GM21390 (cell line): Measurements from ENCODE around the gene TMEM179B.
A peak's percentile ranks its signal among the peaks of the same experiment; 100 is the strongest.
"Not testable (repeated sequence)": the region's sequence is repeated elsewhere in the genome, so short reads cannot be mapped to it uniquely, and the experiment has no call there.

ENCODE experiments used
- ATAC-seq: cut with Tn5 transposase; IDR thresholded peaks from one replicate; pipeline ENCODE4 v1.9.1; 2021; ENCODE audit not compliant: unreplicated experiment

Gene TMEM179B

DNA sequence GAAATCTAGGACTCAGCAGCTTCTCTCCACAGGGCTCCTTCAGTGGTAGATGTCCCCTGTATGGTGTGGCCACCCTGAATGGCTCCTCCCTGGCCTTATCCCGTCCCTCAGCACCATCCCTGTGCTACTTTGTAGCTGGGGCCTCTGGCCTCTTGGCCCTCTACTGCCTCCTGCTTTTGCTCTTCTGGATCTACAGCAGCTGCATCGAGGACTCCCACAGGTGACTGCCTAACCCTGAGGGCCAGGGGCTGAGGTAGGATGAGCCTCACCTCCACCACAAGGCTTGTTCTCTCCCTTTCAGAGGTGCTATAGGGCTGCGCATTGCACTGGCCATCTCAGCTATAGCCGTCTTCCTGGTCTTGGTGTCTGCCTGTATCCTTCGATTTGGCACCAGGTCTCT is 1.8 kb downstream of the TMEM179B start:
- ATAC-seq = no peak

- ATAC-seq = no peak
These were observed 2.4 kb downstream of the TMEM179B start for GRCh38 chr11:62789576-62789975.

DNA sequence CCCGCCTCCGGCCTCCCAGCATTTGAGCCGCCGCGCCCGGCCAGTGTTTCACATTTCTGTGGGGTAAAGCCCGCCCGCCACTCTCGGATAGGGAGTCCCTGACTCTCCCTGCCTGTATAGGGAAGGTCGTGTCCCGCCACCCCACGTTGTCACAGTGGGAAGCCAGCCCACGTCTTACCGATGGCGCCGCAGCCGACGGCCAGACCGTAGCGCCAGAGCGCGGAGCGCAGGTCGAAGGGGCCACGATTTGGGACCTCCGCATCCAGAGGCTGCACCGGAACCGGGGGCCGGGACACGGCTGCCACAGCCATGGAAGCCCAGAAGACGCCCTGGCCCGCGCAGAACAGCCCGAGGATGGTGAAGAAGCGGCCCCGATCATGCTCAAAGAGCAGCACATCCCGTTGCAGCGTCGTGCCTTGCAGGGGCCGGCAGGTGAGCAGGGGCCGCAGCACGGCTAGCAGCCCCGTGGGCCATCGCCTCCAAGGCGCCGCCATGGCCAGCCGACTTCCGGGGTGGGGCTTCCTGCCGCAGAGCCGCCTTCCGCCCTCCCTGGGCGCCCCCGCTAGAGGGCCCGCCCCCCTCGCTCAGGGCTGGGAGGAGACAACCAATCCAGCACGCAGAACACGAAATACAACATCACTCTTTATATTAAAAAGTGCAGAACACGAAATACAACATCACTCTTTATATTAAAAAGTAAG is 4.4 kb downstream of the TMEM179B start, which contains the start of gene TMEM223:
TMEM223 (minus strand) TSS at position 506 of the 701 bp plus-strand sequence; CDS start at position 494, 12 bp downstream.
- peak; percentile 69 for ATAC-seq

DNA sequence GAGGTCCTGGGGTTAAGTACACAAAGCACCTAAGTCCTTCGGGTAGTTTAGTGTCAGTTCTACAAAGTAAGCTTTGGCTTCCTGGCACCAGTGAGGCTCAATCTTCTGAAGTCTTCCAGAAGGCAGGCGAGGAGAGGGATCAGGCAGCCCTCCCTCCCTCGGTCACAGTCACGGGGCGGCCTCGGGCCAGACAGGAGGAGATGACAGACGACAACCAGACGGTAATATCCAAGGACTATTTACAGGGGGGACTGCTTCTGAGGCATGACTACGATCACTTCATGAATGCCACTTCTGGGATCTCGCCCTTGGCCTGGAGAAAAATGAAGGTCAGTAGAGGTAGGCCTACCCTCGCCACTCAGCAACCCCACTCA is 5.0 kb downstream of the TMEM179B start:
- ATAC-seq = no peak

GRCh38 chr11:62794201-62794775 is 7.1 kb downstream of the TMEM179B start:
- no peak for ATAC-seq

- ATAC-seq = no peak
These were observed 9.1 kb downstream of the TMEM179B start for GRCh38 chr11:62796281-62796680.

- no peak for ATAC-seq
These were observed 12.3 kb downstream of the TMEM179B start for GRCh38 chr11:62799486-62799885.

GRCh38 chr11:62801071-62801470 is 13.9 kb downstream of the TMEM179B start:
- ATAC-seq = no peak

DNA sequence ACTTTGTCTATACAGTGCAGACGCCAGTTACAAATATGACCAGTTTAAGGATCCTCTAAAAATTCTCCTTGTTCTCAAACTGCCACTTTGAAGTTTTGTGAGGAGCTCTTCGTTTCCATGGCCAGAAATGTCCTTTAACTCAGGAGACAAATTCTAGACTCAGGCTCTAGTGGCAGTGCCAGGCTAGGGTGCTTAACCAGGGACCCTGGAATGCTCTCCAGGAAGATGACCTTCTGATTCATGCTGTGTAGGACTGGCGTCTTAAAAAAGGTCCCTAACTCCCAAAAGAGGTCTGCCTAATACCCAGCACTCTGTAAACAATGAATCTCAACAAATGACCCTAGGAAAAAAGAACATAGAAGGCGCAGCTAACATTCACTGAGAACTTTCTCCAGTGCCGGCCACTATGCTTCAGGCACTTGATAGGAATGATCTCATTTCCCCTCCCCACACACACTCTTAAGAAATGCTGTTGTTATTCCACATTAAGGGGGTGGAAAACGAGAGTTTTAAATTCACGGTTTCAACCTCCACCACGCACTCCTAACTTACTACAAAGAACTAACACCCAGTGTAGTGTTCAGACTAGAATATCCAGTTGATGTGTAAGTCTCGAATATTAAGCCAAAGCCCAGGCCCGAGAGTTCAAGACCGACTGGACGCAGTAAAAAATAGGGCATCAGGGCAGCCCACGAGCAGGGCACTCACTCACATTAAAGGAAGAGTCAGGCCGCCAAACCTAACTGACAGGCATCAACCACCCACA is 17.3 kb downstream of the TMEM179B start:
- ATAC-seq = peak; percentile 15

DNA sequence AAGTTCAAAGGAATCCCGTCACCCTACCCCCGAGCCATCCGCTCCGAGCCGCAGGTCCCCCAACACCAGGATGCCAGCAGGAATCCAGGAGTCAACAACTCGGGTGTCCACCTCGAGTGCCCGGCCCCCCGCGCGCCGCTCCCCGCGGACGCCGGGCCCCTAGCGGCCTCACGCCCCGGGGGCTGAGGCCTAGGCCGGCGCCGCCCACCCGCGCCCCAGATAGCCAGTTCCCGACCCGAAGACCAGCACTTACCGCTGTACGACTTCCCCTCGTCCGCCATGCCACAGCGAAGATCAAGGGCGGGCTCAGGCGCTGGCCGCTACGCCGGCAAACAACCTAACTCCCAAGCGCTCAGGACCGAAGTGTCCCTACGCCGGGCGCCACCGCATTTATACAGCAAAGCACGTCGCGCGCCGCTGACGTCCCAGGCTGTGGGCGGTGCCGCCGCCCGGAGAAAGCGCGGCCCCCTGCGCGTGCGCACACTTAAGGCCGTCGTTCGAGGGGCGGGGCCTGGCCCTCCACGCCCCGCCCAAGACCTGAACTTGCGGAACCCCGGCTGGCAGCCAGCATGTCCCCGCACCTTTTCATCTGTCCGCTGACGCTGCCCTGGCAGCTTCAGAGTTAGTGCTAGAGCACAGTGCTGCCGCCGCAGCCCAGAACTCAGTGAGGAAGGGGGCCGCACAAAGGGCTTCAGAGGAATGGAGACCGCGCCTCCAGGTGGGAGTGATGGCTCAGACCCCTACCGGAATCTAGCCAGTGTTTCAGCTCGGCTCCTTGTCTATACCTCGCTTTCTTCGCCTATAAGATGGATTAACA is 18.1 kb downstream of the TMEM179B start, which contains the start of gene NXF1:
NXF1 (minus strand) TSS at position 365 of the 817 bp plus-strand sequence; CDS start at position 281, 84 bp downstream.
- ATAC-seq = peak; percentile 80

DNA sequence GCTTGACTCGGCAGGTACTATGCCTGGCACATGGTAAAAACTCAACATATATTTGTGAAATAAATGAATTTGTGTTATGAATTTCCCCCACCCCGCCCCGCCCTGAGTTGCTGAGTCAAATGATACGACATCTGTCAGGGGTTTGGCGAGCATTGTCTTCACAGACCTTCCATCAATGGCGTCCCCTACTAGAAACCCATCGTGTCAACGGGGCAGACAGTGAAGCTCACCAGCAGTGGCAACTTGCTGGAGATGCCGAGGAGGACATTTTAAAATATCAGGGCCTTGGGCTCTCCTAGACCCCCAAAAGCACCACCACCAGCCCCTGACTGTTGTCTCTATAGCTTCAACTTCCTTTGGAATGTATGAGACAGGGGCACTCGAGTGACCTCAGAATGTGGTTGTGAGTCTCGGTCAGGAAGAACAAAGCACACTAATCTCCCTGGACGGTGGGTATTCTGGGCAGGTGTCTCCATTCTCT is 18.8 kb downstream of the TMEM179B start:
- ATAC-seq = no peak

- no peak for ATAC-seq
These were observed 19.5 kb downstream of the TMEM179B start for GRCh38 chr11:62806611-62807121.

DNA sequence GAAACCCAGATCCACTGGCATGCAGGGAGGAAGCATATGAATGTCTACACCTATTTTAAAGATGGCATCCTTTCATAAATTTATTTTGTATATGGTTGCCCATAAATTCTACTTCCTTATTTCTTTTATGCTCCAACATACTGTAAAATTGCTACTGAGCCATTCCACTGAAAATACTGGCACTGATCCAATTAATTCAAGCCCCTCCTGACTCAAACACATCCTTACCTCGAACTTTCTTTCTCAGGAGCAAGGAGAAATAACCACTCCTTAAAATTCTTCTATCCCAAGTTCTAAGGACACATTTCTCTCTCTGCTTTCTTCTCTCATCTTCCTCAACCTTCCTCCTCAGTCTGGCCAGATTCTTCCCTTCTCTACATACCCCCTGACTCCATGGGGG is 23.5 kb downstream of the TMEM179B start:
- no peak for ATAC-seq

DNA sequence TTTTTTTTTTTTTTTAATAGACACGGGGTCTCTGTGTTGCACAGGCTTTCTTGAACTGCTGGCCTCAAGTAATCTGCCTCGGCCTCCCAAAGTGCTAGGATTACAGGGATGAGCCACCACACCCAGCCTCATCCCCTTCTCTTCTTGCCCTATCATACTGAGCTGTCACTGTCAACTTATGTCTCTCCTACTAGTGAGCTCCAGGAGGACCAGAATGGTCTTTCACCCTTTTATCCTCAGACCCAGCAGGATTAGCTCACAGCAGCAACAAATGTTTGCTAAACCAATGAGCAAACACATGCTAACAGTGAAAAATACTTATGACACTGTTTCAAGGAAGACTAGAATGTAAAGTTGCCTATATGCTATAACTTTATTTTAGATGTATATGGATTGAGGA is 24.5 kb downstream of the TMEM179B start:
- no peak for ATAC-seq

GRCh38 chr11:62816557-62816956 is 29.4 kb downstream of the TMEM179B start:
- no peak for ATAC-seq

- ATAC-seq = no peak
These were observed 29.9 kb downstream of the TMEM179B start for GRCh38 chr11:62817129-62817528.

GRCh38 chr11:62823677-62824076 is 36.5 kb downstream of the TMEM179B start:
- ATAC-seq = no peak

DNA sequence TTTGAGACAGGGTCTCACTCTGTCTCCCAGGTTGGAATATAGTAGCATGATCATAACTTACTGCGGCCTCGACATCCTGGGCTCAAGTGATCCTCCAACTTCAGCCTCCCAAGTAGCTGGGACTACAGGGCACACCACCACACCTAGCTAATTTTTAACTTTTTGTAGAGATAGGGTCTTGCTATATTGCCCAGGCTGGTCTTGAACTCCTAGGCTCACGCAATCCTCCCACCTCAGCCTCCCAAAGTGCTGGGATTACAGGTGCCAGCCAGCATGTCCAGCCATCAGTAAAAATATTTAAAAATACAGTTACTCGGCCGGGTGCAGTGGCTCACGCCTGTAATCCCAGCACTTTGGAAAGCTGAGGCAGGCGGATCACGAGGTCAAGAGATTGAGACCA is 40.9 kb downstream of the TMEM179B start:
- not testable (repeated sequence) for ATAC-seq

GRCh38 chr11:62830904-62831519 is 43.8 kb downstream of the TMEM179B start:
- ATAC-seq = no peak
